Measurements from ENCODE around the gene CNTN4.

The CNTN4 gene

DNA sequence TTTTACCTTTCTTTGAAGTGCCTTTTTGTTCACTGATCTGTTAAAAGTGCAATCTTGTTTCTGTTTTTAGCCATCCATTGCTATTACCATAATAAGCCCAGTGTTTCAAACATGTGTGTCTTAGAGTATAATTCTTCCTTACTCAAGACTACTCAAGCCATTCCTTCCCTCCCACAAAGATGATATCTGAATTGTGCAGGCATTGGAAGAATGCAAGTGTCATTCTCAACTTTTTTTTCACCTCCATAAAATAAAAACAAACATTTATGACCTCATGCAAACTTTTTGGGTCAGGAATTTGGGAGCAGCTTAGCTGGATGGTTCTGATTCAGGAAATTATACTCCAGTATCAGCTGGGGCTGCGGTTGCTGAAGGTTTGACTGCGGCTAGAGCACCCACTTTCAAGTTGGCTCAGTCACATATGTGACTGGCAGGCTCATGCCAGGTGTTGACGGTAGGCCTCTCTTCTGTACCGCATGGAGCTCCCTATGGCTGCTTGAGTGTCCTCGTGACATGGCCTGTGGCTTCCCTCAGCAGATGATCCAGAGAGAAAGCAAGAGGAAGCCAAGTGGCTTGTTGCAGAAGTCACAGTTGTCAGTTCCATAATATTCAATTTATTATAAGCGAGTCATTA is 490.8 kb downstream of the CNTN4 start:
- H4K20me1 ChIP-seq (ENCODE audit: insufficient read depth, low read length): no peaks in the 10 kb centered on the region

DNA sequence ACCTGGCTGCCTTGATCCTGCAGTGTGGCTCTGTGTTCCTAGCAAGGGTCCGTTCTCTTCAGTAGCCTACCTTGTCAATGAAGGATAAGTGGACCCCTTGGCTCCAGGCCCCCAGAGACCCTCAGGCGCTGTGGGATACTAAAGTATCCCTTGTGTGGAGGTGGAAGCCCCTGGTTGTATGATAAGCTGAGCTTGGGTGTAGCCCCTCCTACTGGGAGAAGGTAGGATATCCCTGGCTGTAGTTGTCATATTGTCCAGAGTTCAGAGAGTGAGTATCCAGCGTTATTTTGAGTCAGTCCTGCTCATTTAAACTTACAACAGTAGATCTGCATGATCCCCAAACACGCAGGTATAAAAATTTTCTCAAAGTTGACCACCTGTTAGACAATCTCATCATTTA is 496.8 kb downstream of the CNTN4 start:
- TF ChIP-seq EZH2 (optimal IDR thresholded peaks at IDR 0.05; ENCODE audit: low read depth, low read length) (no peak), EZH2phosphoT487 (IDR thresholded peaks at IDR 0.05; ENCODE audit: low read length) (no peak)
- TF ChIP-seq, protein P1, sequence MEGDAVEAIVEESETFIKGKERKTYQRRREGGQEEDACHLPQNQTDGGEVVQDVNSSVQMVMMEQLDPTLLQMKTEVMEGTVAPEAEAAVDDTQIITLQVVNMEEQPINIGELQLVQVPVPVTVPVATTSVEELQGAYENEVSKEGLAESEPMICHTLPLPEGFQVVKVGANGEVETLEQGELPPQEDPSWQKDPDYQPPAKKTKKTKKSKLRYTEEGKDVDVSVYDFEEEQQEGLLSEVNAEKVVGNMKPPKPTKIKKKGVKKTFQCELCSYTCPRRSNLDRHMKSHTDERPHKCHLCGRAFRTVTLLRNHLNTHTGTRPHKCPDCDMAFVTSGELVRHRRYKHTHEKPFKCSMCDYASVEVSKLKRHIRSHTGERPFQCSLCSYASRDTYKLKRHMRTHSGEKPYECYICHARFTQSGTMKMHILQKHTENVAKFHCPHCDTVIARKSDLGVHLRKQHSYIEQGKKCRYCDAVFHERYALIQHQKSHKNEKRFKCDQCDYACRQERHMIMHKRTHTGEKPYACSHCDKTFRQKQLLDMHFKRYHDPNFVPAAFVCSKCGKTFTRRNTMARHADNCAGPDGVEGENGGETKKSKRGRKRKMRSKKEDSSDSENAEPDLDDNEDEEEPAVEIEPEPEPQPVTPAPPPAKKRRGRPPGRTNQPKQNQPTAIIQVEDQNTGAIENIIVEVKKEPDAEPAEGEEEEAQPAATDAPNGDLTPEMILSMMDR (IDR thresholded peaks at IDR 0.05; ENCODE audit: low read length): no peak
- no peaks in the 10 kb centered on the region for H3K9me3 ChIP-seq (replicated peaks; ENCODE audit: insufficient read depth, low read length)
- H3K4me2 ChIP-seq (ENCODE audit: low read depth, low read length): no peak overlapping the region
- H3K4me3 ChIP-seq (ENCODE audit: low read length): no peak overlapping the region
- no peaks in the 10 kb centered on the region for H3K36me3 ChIP-seq (replicated peaks; ENCODE audit: insufficient read depth, low read length)
- H3F3A ChIP-seq (ENCODE audit: insufficient read depth, low read length): no peaks in the 10 kb centered on the region
- no peak overlapping the region for H2AFZ ChIP-seq (ENCODE audit: low read length)
- H3K27ac ChIP-seq (ENCODE audit: low read length): no peak overlapping the region
- no peaks in the 10 kb centered on the region for H4K20me1 ChIP-seq (ENCODE audit: insufficient read depth, low read length)
- DNase-seq: no peak
- no peaks in the 10 kb centered on the region for H3K4me1 ChIP-seq (ENCODE audit: low read length)
- H3K27me3 ChIP-seq (replicated peaks; ENCODE audit: insufficient read depth, low read length): no peaks in the 10 kb centered on the region
- no peaks in the 10 kb centered on the region for H3K79me2 ChIP-seq (ENCODE audit: low read length)
- H3K9me2 ChIP-seq (replicated peaks; ENCODE audit: insufficient read depth, low read length): no peaks in the 10 kb centered on the region
- H3K9ac ChIP-seq (ENCODE audit: low read length): no peak overlapping the region

More for the DNA sequence above, 490.8 kb downstream of the CNTN4 start:
- Histone ChIP-seq H3K27ac (ENCODE audit: low read length) (no peak overlapping the region), H3K4me1 (ENCODE audit: low read length) (no peaks in the 10 kb centered on the region), H2AFZ (ENCODE audit: low read length) (no peak overlapping the region), H3K4me2 (ENCODE audit: low read depth, low read length) (no peak overlapping the region), H3K9ac (ENCODE audit: low read length) (no peak overlapping the region), H3K36me3 (replicated peaks; ENCODE audit: insufficient read depth, low read length) (no peaks in the 10 kb centered on the region), H3K4me3 (ENCODE audit: low read length) (no peak overlapping the region), H3K27me3 (replicated peaks; ENCODE audit: insufficient read depth, low read length) (no peaks in the 10 kb centered on the region), H3K9me3 (replicated peaks; ENCODE audit: insufficient read depth, low read length) (no peaks in the 10 kb centered on the region), H3K79me2 (ENCODE audit: low read length) (no peaks in the 10 kb centered on the region), H3K9me2 (replicated peaks; ENCODE audit: insufficient read depth, low read length) (no peaks in the 10 kb centered on the region), H3F3A (ENCODE audit: insufficient read depth, low read length) (no peaks in the 10 kb centered on the region)
- DNase-seq: no peak
- TF ChIP-seq, protein P1 (IDR thresholded peaks at IDR 0.05; ENCODE audit: low read length): no peak

GRCh38 chr3:2597615-2598014 is 498.9 kb downstream of the CNTN4 start:
- no peaks in the 10 kb centered on the region for H3K9me3 ChIP-seq (replicated peaks; ENCODE audit: insufficient read depth, low read length)
- no peaks in the 10 kb centered on the region for H3F3A ChIP-seq (ENCODE audit: insufficient read depth, low read length)
- H2AFZ ChIP-seq (ENCODE audit: low read length): no peak overlapping the region
- no peak overlapping the region for H3K4me2 ChIP-seq (ENCODE audit: low read depth, low read length)
- H3K4me1 ChIP-seq (ENCODE audit: low read length): no peaks in the 10 kb centered on the region
- no peaks in the 10 kb centered on the region for H3K79me2 ChIP-seq (ENCODE audit: low read length)
- H3K9ac ChIP-seq (ENCODE audit: low read length): no peak overlapping the region
- no peaks in the 10 kb centered on the region for H3K36me3 ChIP-seq (replicated peaks; ENCODE audit: insufficient read depth, low read length)
- no peak overlapping the region for H3K4me3 ChIP-seq (ENCODE audit: low read length)
- H4K20me1 ChIP-seq (ENCODE audit: insufficient read depth, low read length): no peaks in the 10 kb centered on the region
- DNase-seq: no peak
- H3K27me3 ChIP-seq (replicated peaks; ENCODE audit: insufficient read depth, low read length): no peaks in the 10 kb centered on the region
- TF ChIP-seq EZH2 (optimal IDR thresholded peaks at IDR 0.05; ENCODE audit: low read depth, low read length) (no peak), EZH2phosphoT487 (IDR thresholded peaks at IDR 0.05; ENCODE audit: low read length) (no peak)
- TF ChIP-seq, protein P1 (IDR thresholded peaks at IDR 0.05; ENCODE audit: low read length): no peak
- H3K9me2 ChIP-seq (replicated peaks; ENCODE audit: insufficient read depth, low read length): no peaks in the 10 kb centered on the region
- no peak overlapping the region for H3K27ac ChIP-seq (ENCODE audit: low read length)
